Measurements from ENCODE around the gene STK40. TPM values are rescaled to one million over a fixed set of nuclear protein-coding genes. Genes with fewer than 3 reads are reported as not detected.

Gene STK40
- total RNA-seq, 1 experiment from 2014 or later: 26.2 TPM

GRCh38 chr1:36359911-36360550, 25.7 kb downstream of the STK40 start:
- H3K36me3 Mint-ChIP-seq (ENCODE audit: insufficient read depth in 1 of 3, low read depth in 3 of 3): peaks cover 7 to 39% (median 30%) of the 10 kb centered on the region in 3 experiments
- no peak for DNase-seq
- no peak overlapping the region for H2AK5ac ChIP-seq (ENCODE audit: insufficient read length, low read length)
- no peak overlapping the region for H2BK120ac ChIP-seq (ENCODE audit: low read depth, low read length, poor library complexity, severe bottlenecking)
- H3K9ac ChIP-seq (ENCODE audit: extremely low read depth, insufficient read length, low read length): no peak overlapping the region
- no peak overlapping the region for H2BK5ac ChIP-seq (ENCODE audit: insufficient read length, low read length)
- H2BK12ac ChIP-seq (ENCODE audit: insufficient read length, low read depth, low read length): no peak overlapping the region
- no peaks in the 10 kb centered on the region for H3K23me2 ChIP-seq (ENCODE audit: insufficient read length, low read depth, low read length, poor library complexity, severe bottlenecking)
- peak overlapping the region in 1 of 3 experiments; percentile 61; a peak in 4 of 7 replicates for H3K27ac Mint-ChIP-seq
- H3K4ac ChIP-seq (ENCODE audit: low read depth, low read length): no peak overlapping the region
- H4K5ac ChIP-seq (ENCODE audit: insufficient read length, low read depth, low read length): no peak overlapping the region
- no peak overlapping the region for H4K8ac ChIP-seq (replicated peaks; ENCODE audit: insufficient read length, low read depth, low read length)
- no peak overlapping the region for H3K4me3 Mint-ChIP-seq
- H3K9me3 ChIP-seq (ENCODE audit: control insufficient read depth, low read depth, low read length): no peaks in the 10 kb centered on the region
- no peaks in the 10 kb centered on the region for H3K27me3 ChIP-seq (ENCODE audit: insufficient read depth, low read length)
- no peaks in the 10 kb centered on the region for H3K4me1 ChIP-seq (ENCODE audit: insufficient read depth, low read length)
- H3T11ph ChIP-seq (ENCODE audit: low read length): no peak overlapping the region
- no peaks in the 10 kb centered on the region for H3K4me1 Mint-ChIP-seq
- H3K27me3 Mint-ChIP-seq (ENCODE audit: low read depth): no peaks in the 10 kb centered on the region
- no peak for TF ChIP-seq CTCF (conservative IDR thresholded peaks at IDR 0.05)
- H3K4me2 ChIP-seq (ENCODE audit: insufficient read depth, insufficient read length, low read length): no peak overlapping the region
- no peak overlapping the region for H3K23ac ChIP-seq (ENCODE audit: insufficient read length, low read depth, low read length)
- no peak overlapping the region for H4K91ac ChIP-seq (ENCODE audit: insufficient read length, low read depth, low read length)
- H3K56ac ChIP-seq (ENCODE audit: insufficient read length, low read depth, low read length): no peak overlapping the region
- H3K27ac ChIP-seq (ENCODE audit: insufficient read length, low read depth, low read length): no peak overlapping the region
- no peak overlapping the region for H2AFZ ChIP-seq (ENCODE audit: low read length)
- no CpG with 5 or more reads among the region's 6 CpGs for WGBS (ENCODE audit: extremely low coverage, insufficient read length, low lambda C conversion rate)
- H3K9me3 Mint-ChIP-seq: no peaks in the 10 kb centered on the region
- H2BK15ac ChIP-seq (ENCODE audit: low read depth, low read length): no peak overlapping the region
- H3K79me1 ChIP-seq (ENCODE audit: insufficient read depth, low read depth, low read length, poor library complexity, severe bottlenecking): no peaks in the 10 kb centered on the region
- H3K79me2 ChIP-seq (ENCODE audit: insufficient read depth, low read length): no peaks in the 10 kb centered on the region
- H4K20me1 ChIP-seq (ENCODE audit: control insufficient read depth, insufficient read depth, insufficient read length): no peaks in the 10 kb centered on the region
- H2BK20ac ChIP-seq (ENCODE audit: low read depth, low read length, poor library complexity, severe bottlenecking): no peak overlapping the region
- no peak overlapping the region for H3K14ac ChIP-seq (ENCODE audit: insufficient read depth, low read length)
- no peak overlapping the region for H3K18ac ChIP-seq (ENCODE audit: insufficient read length, low read depth, low read length)

All from H9 (cell line).